HG02884 (cell line): Measurements from ENCODE around the gene COL23A1.

Source experiments
- ATAC-seq: cut with Tn5 transposase; IDR thresholded peaks from one replicate; pipeline ENCODE4 v1.9.1; 2021; ENCODE audit warnings: mild to moderate bottlenecking, moderate library complexity; ENCODE audit not compliant: unreplicated experiment

Gene COL23A1

DNA sequence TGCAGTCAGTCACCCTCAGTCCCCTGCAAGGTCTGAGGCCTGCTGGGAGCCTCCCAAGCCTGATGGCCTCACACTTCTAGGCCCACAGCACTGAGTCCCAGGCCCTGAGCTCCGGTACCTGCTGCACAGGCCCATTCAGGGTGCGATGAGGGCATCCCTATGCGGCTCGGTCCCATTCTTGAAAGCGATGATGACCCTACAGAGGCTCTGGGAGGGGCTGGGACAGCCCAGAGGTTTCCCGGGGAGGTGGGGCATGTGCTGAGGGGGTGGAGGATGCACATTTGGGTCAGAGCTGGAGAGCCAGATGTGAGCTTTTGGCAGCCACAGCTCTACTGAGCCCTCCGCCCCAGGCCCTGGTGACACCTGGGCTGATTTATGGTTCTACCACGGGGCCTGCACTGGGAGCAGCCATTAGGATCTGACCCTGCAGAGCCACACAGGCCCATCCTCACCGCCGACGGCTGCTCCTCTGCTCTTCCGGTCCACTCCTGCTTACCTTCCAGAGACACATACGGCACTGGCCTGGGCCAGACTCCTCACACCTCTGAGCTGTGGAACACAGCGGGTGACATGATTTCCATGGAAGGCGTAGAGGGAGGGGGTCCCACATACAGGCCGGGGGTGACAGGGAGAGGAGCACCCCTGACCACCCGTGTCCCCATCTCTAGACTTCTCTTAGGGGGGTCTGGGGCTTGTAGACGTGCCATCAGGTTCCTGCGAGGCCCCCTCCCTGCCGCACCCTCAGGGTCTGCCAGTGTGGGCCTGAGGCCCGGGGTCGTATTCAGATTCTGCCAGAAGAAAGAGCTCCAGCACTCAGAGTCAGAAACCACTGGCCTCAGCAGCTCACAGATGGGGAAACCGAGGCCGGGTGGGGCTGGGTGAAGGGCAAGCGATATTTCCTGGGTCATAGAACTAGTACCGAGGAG is 53.4 kb downstream of the COL23A1 start:
- no peak for ATAC-seq

DNA sequence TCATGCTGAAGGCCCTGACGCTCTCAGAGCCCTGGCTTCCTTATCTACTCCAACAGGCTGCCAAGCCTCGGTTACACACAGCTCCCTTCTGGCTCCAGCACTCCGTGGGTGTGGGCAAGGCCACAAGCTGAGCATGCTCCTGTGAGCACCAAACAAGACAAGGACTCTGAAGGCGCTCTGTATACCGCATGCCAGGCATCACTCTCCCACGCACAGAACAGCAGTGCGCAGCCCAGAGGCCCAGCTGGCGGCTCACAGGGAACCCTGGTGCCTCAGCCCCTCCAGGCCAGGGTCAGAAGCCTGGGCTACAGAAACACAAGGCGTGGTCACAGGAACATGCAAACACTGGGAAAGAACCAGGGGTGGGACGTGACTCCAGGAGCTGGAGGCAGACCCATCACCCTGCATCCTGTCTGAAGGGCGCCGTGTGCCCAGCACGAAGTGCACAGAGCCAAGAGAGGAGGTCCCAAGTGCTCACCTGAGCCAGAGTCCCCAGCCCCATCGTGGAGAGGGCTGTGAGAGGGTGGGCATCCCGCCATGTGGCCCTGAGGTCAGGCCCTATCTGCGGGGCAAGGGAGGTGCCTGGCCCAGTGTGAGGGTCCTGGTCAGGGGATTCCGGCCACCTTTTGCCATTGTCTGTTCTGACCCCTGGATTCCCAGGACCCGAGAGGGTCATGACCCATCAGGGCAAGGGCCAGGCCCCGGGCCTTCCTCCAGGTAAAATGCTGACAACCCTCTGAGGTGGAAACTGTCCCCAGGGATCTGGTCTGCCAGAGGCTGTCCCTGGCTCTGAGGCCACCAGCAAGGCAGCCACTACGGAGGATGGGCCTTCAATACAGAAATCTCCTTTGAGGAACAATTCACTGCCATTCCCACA is 54.7 kb downstream of the COL23A1 start:
- ATAC-seq, result no peak

DNA sequence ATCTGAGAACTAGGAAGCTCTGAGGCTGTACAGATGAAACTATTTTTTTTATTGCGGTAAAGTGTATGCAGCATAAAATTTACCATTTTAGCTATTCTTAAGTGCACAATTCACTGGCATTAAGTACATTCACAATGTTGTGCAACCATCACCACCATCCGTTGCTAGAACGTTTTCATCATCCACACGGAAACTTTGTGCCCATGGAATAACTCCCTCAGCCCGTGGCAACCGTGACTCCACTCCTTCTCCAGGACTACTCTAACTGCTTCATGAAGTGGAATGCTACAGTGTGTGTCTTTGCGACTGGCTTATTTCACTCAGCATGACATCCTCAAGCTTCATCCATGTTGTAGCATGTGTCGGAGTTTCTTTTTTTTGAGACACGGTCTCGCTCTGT is 57.1 kb downstream of the COL23A1 start:
- no peak for ATAC-seq

DNA sequence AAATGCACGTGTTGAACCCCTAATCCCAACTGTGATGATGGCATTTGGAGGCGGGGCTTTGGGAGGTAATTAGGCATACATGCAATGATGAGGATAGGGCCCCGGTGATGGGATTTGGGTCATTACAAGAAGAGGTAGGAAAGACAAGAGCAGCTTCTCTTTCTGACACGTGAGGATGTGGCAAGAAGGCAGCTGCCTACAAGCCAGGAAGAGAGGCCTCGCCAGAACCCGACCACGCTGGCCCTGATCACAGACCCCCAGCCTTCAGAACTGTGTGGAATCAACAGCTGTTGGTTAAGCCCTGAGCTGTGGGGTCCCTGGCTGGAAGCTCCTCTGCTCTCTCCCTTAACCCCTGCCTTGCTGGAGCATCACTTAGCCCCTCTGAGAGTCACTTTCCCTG is 57.5 kb downstream of the COL23A1 start:
- ATAC-seq, result no peak

DNA sequence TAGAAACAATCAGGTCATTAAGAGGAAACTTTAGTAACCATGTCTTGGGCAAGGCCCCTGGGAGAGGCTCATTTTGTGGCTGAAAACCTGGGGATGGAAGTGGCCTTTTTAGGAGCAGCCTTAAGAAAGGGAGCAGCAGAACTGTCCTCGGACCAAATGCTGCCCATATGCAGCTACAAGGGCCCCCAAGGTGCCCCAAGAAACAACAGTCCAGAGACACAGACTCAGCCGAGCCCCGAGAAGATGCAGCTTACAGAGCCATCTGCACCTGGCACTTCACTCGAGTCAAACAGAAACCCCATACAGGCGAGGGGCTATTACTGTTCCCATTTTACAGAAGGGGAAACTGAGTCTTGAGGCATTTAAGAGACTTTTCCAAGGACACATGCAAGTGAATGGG is 58.0 kb downstream of the COL23A1 start:
- no peak for ATAC-seq

DNA sequence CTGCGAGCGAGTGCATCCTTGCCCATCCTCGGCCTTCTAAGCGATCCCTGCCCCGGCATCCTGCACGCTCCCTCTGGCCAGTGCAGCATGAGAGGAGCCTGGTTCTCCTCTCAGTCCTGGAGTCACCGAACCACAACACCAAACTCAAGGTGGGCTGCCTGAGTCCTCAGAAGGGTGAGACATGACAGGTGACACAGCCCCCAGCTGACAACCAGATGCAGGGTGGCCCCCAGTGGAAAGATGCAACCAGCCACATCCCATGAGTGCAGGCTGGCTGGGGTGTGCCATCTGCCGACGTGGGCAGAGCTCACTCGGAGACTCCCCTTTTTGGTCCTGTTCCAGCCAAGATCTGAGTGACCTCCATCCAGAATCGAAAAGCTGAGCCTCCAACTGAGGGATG is 58.4 kb downstream of the COL23A1 start:
- no peak for ATAC-seq

DNA sequence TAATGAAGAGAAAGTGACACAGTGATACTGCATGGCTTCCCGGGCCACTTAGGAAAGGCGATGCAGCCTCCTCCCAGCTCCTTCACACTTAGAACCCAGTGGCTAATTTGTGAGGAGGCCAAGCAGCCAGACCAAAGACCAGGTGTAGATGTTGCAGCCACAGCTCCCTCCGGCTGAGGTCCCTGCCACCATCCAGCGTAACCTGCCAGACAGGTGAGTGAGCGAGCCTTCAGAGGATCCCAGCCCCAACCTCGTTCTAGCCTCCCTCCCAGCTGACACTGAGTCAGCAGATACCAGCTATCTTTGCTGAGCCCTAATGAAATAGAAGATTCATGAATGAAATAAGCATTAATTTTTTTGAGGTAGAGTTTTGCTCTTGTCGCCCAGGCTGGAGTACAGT is 59.7 kb downstream of the COL23A1 start:
- ATAC-seq, result no peak

DNA sequence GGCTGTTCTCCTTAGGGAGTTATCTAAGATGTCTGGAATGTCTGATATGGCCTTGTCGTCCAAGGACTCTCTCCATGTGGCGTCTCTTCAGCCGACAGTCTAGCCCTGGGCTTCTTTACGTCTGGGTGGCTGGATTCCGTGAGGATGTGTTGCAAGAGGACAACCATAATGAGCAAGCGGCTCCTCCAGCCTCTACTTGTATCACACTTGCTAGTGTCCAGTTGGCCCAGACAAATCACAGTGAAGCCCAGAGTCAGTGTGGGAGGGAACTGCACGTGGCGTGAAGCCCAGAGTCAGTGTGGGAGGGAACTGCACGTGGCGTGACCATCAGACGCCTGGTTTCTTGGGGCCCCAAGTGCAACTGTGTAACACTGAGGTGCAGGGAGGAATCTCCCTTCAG is 61.1 kb downstream of the COL23A1 start:
- ATAC-seq, result no peak

DNA sequence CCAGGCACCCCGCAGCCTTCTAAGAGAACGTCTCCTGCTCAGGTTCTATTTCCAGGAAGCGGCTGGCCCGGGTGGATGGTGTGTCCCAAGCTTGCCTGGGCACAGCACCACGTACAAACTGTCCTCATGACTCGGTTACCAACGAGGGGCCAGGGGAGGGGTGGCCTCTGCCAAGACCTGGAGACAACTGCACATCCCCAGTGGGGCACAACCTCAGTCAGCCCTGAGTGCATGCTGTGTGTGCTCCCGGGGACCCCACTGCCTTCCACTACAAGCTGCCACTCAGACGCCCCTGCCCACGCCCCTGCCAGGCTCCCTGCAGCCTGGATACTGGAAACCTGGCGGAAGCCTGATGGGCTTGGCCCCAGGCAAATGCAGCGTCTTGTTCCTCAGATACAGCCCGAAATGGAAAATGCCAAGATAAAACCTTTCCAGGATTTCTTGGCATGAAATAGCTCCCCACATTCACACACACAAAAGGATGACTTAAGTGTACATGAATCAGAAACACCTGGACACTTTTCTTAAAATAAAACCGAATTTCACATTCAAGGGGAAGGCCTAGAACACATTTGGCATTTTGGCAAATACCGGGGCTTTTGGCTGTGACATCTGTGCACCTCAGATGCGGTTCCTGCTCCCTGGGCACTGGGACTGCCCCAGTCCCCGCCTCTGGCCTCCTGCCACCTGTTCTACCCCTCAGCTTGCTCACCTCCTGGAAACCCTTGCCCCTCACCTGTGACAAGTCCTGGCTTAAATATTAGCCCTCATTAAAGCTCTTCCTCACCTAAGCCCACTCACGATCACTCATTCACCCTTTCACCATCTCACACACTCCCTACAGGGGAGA is 62.5 kb downstream of the COL23A1 start:
- no peak for ATAC-seq

DNA sequence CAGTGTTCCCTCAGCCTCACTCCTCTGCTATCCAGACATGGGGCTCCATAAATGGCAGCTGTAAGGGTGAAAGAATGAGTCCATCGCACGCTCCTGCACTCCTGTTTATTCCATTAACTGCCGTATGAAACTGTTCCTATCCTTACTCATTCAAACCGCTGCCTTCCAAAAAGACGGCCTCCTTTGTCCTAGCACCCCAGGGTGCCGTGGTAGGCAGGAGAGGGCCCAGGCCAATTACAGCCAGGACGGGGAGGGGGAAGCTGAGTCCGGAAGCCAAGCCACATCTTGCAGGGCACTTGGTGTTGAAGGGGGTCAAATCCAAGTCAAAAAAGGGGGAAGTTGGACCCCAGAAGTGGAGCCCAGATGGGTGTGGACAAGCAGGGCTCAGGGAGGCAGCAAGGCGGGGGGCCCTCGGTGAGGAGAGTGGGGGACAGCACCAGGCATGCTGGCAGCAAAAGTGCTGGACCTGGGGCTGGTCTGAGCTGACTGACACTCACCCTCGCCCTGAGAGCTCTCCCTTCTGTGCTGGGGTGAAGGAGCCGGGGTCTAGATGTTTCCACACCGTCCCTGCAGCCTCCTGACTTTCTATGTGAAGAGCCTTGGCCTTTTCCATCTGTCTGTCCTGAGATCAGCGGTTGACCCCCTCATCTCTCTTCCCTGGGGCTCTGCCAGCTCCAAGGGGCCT is 63.3 kb downstream of the COL23A1 start:
- ATAC-seq, result no peak

DNA sequence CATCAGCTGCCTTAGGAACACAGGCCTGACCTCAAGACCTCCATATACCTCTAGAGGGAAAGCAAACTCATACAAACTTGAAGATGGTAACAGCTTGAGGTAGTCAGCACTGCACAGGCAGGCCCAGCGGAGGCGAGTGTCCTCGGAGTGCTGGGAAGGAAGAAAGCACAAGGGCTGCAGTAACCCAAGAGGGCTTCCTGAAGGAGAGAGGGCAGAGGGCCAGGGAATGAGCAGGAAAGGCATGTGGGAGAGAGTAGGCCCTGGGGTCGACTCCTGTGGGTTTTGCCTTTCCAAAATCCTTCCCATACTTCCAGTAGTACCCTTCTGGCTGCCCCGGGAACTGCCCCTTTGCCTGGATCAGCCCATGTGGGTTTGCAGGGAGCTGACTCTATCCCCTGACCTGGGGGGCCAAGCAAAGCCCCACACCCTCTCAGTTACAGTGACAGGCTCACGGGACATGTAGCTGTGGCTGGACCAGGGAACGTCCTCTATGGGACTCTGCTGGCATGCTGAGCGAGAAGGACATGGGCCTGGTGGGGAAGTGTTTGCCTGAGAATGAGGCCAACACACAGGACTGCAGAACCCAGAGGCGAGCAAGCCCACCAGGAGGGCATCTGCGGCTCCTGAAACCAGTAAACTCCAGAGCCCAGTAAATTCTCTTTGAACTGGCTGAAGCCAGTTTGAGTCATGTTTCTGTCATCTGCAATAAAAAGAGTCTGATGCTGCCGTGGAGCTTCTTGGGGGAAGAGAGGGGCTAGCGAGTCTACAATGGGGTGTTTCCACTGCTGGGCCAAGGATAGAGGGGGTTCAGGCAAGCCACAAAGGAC is 64.1 kb downstream of the COL23A1 start:
- ATAC-seq, result no peak

DNA sequence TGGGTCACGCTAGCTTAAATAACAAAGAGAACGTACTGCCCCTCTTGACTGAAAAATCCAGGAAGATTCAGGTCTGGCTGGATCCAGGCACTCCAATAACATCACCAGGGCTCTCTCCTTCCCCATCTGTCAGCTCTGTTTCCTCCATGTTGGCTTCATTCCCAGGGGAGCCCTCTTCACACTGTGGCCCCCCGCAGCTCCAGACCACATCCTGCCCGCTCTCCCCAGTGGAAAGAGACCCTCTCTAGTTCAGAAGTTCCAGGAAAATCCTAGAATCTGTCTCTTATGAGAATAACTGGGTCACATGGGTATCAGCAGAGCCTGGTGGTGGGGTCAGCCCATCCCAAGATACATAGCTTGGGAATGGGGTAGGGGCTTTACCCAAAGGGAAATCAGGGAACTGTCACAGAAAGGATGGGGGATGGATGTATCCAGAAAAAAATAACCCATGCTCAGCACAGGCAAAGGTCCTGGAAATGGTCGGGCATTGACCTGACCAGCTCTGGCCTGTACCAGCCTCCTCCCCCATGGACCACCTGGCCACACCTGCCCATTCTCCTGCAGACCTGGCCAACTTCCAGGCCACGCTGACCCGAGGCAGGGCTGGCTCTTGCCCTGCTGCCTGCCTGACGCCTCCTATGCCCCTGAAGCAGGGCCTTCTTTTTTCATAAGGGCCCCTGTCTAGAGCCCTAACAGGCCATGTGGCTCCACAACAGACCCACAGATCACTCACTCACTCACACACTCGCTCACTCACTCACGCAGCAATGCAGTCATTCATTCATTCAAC is 65.9 kb downstream of the COL23A1 start:
- no peak for ATAC-seq

DNA sequence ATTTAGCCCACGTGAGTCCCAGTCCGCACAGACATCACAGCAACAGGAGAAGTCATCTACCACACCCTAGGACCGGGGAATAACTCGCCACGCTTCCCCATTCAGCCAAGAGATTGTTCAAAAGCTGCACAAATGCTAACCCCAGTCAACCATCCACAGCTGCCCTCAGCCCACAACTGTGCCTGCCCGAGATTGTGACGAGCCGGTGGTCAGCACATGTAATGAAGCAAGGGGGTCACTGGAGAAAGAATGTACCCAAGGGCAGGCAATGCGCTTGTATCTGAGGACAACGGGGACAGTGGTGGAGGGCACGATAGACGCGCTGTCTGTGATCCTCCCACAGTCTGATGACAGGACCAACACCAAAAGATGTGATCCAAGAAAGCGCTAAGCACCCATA is 67.8 kb downstream of the COL23A1 start:
- no peak for ATAC-seq

DNA sequence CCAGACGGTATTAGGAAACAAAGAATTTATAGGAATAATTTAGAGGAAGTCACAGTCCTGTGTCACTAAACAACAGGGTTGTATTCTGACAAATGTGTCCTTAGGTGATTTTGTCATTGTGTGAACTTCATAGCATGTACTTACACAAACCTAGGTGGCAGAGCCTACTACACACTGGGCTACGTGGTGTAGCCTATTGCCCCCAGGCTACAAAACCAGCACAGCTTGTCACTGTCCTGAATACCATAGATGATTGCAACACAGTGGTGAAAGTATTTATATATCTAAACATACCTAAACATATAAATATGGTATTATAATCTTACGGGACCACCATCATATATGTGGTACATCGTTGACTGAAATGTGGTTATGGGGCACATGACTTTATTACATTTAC is 69.3 kb downstream of the COL23A1 start:
- ATAC-seq, result no peak

DNA sequence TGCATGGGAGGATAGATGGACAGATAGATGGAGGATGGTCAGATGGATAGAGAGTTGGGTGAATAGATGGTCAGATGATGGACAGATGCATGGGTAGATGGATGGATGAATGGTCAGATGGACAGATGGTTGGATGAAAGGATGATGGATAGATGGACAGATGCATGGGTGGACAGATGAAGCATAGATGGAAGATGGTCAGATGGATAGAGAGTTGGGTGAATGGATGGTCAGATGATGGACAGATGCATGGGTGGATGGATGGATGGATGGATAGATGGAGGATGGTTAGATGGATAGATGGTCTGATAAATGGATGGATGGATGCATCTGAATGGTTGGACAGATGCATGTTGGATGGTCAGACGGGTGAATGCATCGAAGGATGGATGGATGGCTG is 70.4 kb downstream of the COL23A1 start:
- ATAC-seq, result no peak

DNA sequence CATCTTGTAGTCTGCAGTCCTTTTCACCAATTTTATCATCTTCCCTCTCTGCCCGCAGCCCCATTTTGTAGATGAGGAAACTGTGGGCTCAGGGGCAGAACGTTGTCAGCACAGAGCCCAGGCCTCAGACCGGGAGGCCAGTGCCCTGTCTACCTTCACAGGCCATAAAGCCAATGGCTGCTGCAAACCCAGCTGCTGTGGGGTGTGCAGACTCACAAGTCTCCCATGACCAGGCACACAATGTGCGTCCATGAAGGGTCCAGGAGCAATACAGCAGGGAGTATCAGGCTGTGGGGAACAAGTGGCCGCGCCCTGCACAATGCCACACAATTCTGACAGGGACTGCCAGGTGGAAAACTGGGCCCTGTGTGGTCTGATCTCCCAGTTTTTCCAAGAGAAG is 71.0 kb downstream of the COL23A1 start:
- no peak for ATAC-seq

DNA sequence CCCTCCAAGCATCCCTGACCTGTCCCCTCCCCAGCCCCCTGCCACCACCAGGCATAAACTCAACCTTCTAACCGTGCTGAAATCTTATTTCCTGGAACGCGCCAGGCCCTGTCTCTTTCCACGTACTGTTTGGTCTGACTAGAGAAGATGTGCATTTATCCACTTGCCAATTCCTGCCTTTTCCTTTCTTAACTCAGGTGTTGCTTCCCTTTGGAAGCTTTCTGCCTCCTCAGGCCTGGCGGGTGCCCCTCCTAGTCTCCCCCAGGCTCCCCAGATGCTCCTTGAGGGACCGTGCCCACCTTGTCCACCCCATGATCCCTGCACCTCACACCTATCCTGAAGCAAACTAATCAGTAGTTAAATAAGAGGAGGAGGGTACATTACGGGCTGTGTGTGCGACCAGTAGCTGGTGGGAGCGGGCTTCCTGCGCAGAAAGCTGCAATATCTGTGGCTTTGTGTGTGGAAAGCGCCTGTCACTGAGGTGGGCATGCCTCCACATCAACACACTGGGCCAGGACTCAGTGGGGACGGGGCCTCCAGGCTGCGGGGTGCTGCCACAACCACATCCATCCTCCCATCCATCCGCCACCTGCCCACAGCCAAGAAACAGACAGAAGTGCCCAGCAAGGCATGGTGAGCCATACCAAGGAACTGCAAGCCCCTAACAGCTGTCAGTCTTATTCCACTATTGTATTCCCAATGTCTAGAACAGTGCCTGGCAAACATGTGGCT is 73.5 kb downstream of the COL23A1 start:
- no peak for ATAC-seq
